Lower lobe of right lung (tissue), 2 donors: ENCODE measurements around the gene GABRA5. TPM values are rescaled to one million over a fixed set of nuclear protein-coding genes. Genes with fewer than 3 reads are reported as not detected.

Source experiments
- ATAC-seq, 2 donors: fragments of 200-7000 bp; cut with Tn5 transposase; one replicate each; pipeline ENCODE4 v1.9.1; 2020 to 2022; ENCODE audit warnings: mild to moderate bottlenecking in 2 of 2, moderate library complexity in 2 of 2
- DNase-seq: peaks from one replicate; pipeline ENCODE4 v3.0.0-alpha.2; 2020
- H3K27ac ChIP-seq: fragments of 200-600 bp; one replicate; pipeline ENCODE4 v1.8.0; 2022
- H3K27me3 ChIP-seq: fragments of 200-600 bp; one replicate; pipeline ENCODE4 v1.8.0; 2022; ENCODE audit warnings: low read depth
- H3K36me3 ChIP-seq: fragments of 200-600 bp; one replicate; pipeline ENCODE4 v1.8.0; 2022; ENCODE audit warnings: mild to moderate bottlenecking
- H3K4me1 ChIP-seq: fragments of 200-600 bp; one replicate; pipeline ENCODE4 v1.8.0; 2022
- H3K4me3 ChIP-seq: fragments of 200-600 bp; one replicate; pipeline ENCODE4 v1.8.0; 2022; ENCODE audit warnings: mild to moderate bottlenecking
- H3K9me3 ChIP-seq: fragments of 200-600 bp; one replicate; pipeline ENCODE4 v1.8.0; 2022
- intact Hi-C: fragments of 100-400 bp; cut with DNase I; formaldehyde crosslinking; loops from one replicate; pipeline ENCODE4 v1.11.0; 2022
- total RNA-seq: library from RNA; stranded (reverse); fragmentation: NEBNext Ultra II Directional; extraction: Animal tissue kit (Norgen Biotek cat#: 25700); gene quantifications from one replicate; pipeline ENCODE4 v1.2.1, GENCODE V29; 2021
- TF ChIP-seq, protein P1 (sequence below): fragments of 200-600 bp; IDR thresholded peaks from one replicate; pipeline ENCODE4 v1.8.0; 2022; ENCODE audit warnings: antibody characterized with exemption, mild to moderate bottlenecking
- donor health status: DM: no; HTN: yes; CAD: no; lungs with severe emphysema.

The GABRA5 gene
- total RNA-seq, 1 donor from 2014 or later, result not detected

DNA sequence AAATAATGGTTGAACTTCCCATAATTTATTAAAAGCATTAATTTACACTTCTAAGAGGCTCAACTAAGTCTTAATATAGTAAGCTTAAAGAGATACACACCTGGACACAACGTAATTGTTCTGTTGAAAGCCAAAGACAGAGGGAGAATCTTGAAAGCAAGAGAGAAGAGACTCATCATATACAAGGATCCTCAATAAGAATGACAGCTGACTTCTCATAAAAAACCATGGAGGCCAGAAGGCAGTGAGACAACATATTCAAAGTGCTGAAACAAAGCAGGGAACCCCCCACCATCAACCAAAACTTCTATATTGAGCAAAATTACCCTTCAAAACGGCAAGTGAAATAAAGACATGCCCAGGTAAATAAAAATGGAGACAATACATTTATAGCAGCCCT, 87.5 kb downstream of the GABRA5 start:
- DNase-seq, result no peak
- H3K9me3 ChIP-seq, result peaks cover 10% of the 10 kb centered on the region
- no peak for ATAC-seq
- TF ChIP-seq, protein P1, sequence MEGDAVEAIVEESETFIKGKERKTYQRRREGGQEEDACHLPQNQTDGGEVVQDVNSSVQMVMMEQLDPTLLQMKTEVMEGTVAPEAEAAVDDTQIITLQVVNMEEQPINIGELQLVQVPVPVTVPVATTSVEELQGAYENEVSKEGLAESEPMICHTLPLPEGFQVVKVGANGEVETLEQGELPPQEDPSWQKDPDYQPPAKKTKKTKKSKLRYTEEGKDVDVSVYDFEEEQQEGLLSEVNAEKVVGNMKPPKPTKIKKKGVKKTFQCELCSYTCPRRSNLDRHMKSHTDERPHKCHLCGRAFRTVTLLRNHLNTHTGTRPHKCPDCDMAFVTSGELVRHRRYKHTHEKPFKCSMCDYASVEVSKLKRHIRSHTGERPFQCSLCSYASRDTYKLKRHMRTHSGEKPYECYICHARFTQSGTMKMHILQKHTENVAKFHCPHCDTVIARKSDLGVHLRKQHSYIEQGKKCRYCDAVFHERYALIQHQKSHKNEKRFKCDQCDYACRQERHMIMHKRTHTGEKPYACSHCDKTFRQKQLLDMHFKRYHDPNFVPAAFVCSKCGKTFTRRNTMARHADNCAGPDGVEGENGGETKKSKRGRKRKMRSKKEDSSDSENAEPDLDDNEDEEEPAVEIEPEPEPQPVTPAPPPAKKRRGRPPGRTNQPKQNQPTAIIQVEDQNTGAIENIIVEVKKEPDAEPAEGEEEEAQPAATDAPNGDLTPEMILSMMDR, result no peak
- H3K4me3 ChIP-seq, result no peak overlapping the region
- H3K4me1 ChIP-seq, result no peaks in the 10 kb centered on the region
- H3K27me3 ChIP-seq, result no peaks in the 10 kb centered on the region
- intact Hi-C loops, result no loop called here
- H3K36me3 ChIP-seq, result no peaks in the 10 kb centered on the region
- no peak overlapping the region for H3K27ac ChIP-seq

DNA sequence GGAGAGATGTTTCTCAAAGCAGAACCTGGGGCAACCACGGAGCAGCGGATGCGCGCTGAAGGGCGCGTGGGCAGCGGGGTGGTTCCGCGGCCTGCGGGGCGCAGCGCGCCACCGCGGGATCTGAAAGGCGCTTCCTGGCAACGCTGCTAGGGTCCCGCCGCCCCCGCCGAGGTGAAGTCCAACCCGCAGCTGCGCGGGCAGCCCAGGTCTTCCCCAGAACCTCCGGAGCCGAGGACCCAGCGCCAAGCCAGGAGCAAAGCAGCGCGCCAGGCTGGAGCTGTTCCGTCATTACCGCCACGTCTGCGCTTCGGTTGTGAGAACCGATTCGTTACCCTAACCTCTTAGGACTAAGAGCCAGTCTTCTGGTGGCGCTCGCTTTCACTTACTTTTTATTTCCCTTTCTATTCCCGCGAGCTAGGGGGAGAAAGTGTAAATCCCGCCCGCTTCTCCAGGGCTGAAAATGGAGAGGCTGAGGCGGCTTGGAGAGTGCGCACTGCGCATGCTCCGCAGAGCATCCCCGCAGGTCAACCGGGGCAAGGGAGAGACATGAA, 100.9 kb downstream of the GABRA5 start:
- intact Hi-C loops, result no loop called here
- Histone ChIP-seq H3K27ac (no peak overlapping the region), H3K27me3 (peaks cover 27% of the 10 kb centered on the region), H3K9me3 (no peaks in the 10 kb centered on the region), H3K4me1 (no peaks in the 10 kb centered on the region), H3K36me3 (no peaks in the 10 kb centered on the region), H3K4me3 (no peak overlapping the region)
- TF ChIP-seq, protein P1, result no peak
- ATAC-seq, result no peak
- DNase-seq, result no peak

DNA sequence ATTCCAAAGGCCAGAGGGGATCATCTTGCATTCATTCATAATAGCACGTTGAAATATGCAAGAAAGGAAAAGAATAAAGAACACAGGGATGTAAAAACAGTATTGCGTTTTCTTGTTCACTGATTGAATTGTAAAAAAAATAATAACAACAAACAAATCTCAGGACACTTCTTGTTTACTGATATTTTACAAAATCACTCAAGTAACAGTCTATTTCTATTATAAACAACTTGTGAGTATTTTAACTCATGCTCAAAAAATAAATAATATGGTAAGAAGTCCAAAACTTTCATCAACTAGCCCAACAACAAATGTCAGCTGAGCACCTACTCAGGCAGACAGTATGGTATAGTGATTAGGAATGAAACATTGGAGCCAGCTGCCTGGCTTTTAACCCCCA, 101.9 kb downstream of the GABRA5 start:
- Histone ChIP-seq H3K27ac (no peak overlapping the region), H3K9me3 (no peaks in the 10 kb centered on the region), H3K27me3 (peaks cover 27% of the 10 kb centered on the region), H3K36me3 (no peaks in the 10 kb centered on the region), H3K4me1 (no peaks in the 10 kb centered on the region), H3K4me3 (no peak overlapping the region)
- ATAC-seq, result no peak
- DNase-seq, result no peak
- TF ChIP-seq, protein P1, result no peak
- intact Hi-C loops, result no loop called here

DNA sequence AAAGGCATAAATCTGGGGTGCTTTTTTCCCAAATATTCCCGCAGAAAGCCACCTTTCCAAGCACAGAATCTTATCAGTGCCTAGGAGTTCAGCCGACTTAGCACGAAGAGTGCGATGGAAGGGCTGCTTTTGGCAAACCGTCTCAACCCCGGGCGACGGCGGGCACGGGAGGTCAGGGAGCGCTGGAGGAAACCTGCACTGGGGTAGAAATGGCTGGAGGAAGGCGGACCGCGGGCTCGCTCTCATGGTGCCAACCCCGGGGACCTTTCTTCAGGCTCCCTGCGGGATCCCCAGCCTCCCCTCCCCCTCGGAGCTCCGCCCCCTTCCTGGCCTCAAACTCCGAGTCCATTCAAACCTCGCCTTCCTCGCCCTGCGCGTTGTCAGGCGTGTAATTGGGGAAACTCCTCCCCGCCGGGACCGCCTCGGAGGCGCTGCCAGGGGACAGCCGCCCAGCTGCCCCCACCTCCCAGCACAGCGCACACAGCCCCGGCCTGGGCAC, 103.9 kb downstream of the GABRA5 start, which contains the start of gene GABRG3:
Gene GABRG3 (plus strand): TSS at position 470 of the 499 bp plus-strand sequence.
- DNase-seq, result no peak

DNA sequence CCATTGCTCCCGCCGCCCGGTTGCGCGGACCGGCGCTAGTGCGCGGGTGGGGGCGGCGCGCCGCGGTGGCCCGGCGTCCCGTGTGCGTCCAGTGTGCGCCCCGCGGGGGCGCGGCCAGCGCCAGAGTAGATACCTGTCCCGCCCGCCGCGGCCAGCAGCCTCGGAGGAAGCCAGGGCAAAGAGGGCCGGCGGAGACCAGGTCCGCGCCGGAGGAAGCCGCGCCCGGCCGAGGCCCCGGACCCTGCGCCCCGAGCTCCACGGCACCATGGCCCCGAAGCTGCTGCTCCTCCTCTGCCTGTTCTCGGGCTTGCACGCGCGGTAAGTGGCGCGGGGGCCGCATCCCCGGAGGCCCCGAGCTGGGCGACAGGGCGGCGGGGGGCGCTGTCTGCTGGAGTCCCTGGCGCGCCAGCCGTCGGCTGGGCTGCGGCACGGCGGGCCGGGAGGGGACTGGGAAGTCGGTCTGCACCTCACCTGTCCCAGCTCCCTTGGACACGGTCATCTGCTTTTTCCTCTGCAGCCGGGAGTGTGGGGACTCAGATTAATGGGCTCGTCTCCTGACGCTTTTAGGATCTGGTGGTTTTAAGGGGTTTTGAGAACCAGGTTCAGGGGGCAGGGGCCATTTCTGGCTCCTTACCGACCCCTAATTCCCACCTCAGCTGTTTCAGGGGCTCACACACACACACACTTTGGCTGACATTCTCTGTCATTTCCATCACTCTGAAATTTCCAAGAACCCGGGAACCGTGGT, 104.6 kb downstream of the GABRA5 start:
- Histone ChIP-seq H3K4me3 (no peak overlapping the region), H3K36me3 (no peaks in the 10 kb centered on the region), H3K27ac (no peak overlapping the region), H3K4me1 (no peaks in the 10 kb centered on the region), H3K27me3 (peaks cover 27% of the 10 kb centered on the region), H3K9me3 (no peaks in the 10 kb centered on the region)
- intact Hi-C loops, result no loop called here
- ATAC-seq, result no peak
- DNase-seq, result no peak
- TF ChIP-seq, protein P1, result no peak

More for the DNA sequence above, 103.9 kb downstream of the GABRA5 start, which contains the start of gene GABRG3:
- H3K36me3 ChIP-seq, result no peaks in the 10 kb centered on the region
- no peak for ATAC-seq
- H3K27me3 ChIP-seq, result peaks cover 27% of the 10 kb centered on the region
- no peaks in the 10 kb centered on the region for H3K9me3 ChIP-seq
- H3K27ac ChIP-seq, result no peak within 1 kb of the TSS
- TF ChIP-seq, protein P1, result no peak
- H3K4me1 ChIP-seq, result no peaks in the 10 kb centered on the region
- intact Hi-C loops, result no loop called here
- no peak within 1 kb of the TSS for H3K4me3 ChIP-seq
